Neural cell (in vitro differentiated cells): ENCODE results near the gene NPC1.

Experiments used
- EZH2 ChIP-seq: fragments of 200-600, 300-800 bp; shearing (Covaris generic), sonication (generic); IDR thresholded peaks from 2 replicates; pipeline ENCODE4 v1.6.1; 2014; ENCODE audit warnings: antibody characterized with exemption, low read length, borderline replicate concordance, mild to moderate bottlenecking; ENCODE audit not compliant: insufficient read depth, poor library complexity, severe bottlenecking
- TAF1 ChIP-seq: IDR thresholded peaks from 2 replicates; pipeline ENCODE4 v1.6.1; 2012; ENCODE audit warnings: low read depth
- TF ChIP-seq, protein P1 (sequence below): fragments of 450-650 bp; IDR thresholded peaks from 2 replicates; pipeline ENCODE4 v1.5.1; 2014; ENCODE audit warnings: antibody characterized with exemption, mild to moderate bottlenecking, moderate library complexity; ENCODE audit not compliant: poor library complexity, severe bottlenecking

DNA sequence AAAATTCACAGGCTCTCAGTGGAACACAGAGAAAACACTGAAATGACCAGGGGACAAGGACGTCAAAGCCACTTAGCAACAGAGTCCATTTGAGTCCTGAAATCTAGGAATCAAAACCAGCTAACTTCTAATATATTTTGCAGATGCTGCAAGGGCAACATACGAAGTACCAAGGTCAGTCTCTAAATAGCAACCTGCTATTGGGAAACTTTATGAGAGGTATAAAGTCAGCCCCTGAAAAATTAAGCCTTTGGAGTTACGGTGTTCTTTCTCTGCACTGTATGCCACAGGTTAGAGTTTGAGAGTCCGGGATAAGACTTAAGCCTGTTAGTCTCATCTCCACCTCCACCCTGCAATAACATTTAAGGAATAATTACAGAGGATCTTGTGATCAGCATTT is 13.3 kb downstream of the NPC1 start:
- TF ChIP-seq, protein P1, sequence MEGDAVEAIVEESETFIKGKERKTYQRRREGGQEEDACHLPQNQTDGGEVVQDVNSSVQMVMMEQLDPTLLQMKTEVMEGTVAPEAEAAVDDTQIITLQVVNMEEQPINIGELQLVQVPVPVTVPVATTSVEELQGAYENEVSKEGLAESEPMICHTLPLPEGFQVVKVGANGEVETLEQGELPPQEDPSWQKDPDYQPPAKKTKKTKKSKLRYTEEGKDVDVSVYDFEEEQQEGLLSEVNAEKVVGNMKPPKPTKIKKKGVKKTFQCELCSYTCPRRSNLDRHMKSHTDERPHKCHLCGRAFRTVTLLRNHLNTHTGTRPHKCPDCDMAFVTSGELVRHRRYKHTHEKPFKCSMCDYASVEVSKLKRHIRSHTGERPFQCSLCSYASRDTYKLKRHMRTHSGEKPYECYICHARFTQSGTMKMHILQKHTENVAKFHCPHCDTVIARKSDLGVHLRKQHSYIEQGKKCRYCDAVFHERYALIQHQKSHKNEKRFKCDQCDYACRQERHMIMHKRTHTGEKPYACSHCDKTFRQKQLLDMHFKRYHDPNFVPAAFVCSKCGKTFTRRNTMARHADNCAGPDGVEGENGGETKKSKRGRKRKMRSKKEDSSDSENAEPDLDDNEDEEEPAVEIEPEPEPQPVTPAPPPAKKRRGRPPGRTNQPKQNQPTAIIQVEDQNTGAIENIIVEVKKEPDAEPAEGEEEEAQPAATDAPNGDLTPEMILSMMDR = no peak
- TF ChIP-seq TAF1 (no peak), EZH2 (no peak)
